Endodermal cell (in vitro differentiated cells): ENCODE measurements around the gene PDE3A. TPM values are rescaled to one million over a fixed set of nuclear protein-coding genes. Genes with fewer than 3 reads are reported as not detected.

Experiments used
- DNase-seq: peaks from one replicate; pipeline ENCODE4 v3.0.0-alpha.2; 2017
- H3K27ac ChIP-seq: 2 replicates; pipeline ENCODE4 v1.5.1; 2013; ENCODE audit warnings: mild to moderate bottlenecking, low read depth, low read length, moderate library complexity
- H3K27me3 ChIP-seq: 2 replicates; pipeline ENCODE4 v1.6.1; 2013; ENCODE audit warnings: mild to moderate bottlenecking, low read length, moderate library complexity; ENCODE audit not compliant: insufficient read depth, control insufficient read depth, poor library complexity, severe bottlenecking
- H3K36me3 ChIP-seq: 2 replicates; pipeline ENCODE4 v1.7.0; 2013; ENCODE audit warnings: mild to moderate bottlenecking, low read length, moderate library complexity; ENCODE audit not compliant: control insufficient read depth, insufficient read depth
- H3K4me1 ChIP-seq: one replicate; pipeline ENCODE4 v1.7.0; 2013; ENCODE audit warnings: low read length; ENCODE audit not compliant: control insufficient read depth, insufficient read depth
- H3K4me3 ChIP-seq: 2 replicates; pipeline ENCODE4 v1.5.1; 2013; ENCODE audit warnings: mild to moderate bottlenecking, low read length, moderate library complexity
- H3K9ac ChIP-seq: 2 replicates; pipeline ENCODE4 v1.6.1; 2013; ENCODE audit warnings: mild to moderate bottlenecking, low read length, moderate library complexity; ENCODE audit not compliant: poor library complexity, severe bottlenecking; ENCODE audit errors: extremely low read depth
- H3K9me3 ChIP-seq: 2 replicates; pipeline ENCODE4 v1.6.1; 2013; ENCODE audit warnings: mild to moderate bottlenecking, low read length, moderate library complexity; ENCODE audit not compliant: control insufficient read depth
- H3K27ac Mint-ChIP-seq: 2 replicates; pipeline ENCODE4 v1.8.0; 2020; ENCODE audit warnings: mixed read lengths
- H3K27me3 Mint-ChIP-seq: 2 replicates; pipeline ENCODE4 v1.8.0; 2021; ENCODE audit warnings: mild to moderate bottlenecking, mixed read lengths; ENCODE audit not compliant: insufficient read depth
- H3K36me3 Mint-ChIP-seq: 2 replicates; pipeline ENCODE4 v1.8.0; 2020; ENCODE audit warnings: low read depth, mixed read lengths
- H3K4me1 Mint-ChIP-seq: 2 replicates; pipeline ENCODE4 v1.8.0; 2020; ENCODE audit warnings: mixed read lengths
- H3K4me3 Mint-ChIP-seq: 2 replicates; pipeline ENCODE4 v1.8.0; 2020; ENCODE audit warnings: mild to moderate bottlenecking, moderate library complexity, mixed read lengths
- H3K9me3 Mint-ChIP-seq: 2 replicates; pipeline ENCODE4 v1.8.0; 2020; ENCODE audit warnings: mild to moderate bottlenecking, mixed read lengths
- CTCF ChIP-seq: fragments of 200-600 bp; sonication (generic); conservative IDR thresholded peaks from 2 replicates; pipeline ENCODE4 v1.5.0; 2021; ENCODE audit warnings: antibody characterized with exemption, mild to moderate bottlenecking
- WGBS, 2 experiments: methylation state at CpG; one replicate each; pipeline versions ENCODE4 v1.1.5 to v1.1.7; 2013; ENCODE audit warnings: missing lambda C conversion rate in 2 of 2, mixed read lengths in 1 of 2; ENCODE audit not compliant: insufficient coverage in 1 of 2, insufficient read length in 1 of 2; 5-methylcytosine and 5-hydroxymethylcytosine counted together
- total RNA-seq, 2 donors: library from RNA; stranded (reverse); fragmentation: NEBNext Ultra II Directional in 1 of 2; extraction: Animal tissue kit (Norgen Biotek cat#: 25700) in 1 of 2; gene quantifications; 2 replicates in 1 of 2; 3 replicates in 1 of 2; pipeline ENCODE4 v1.2.1, GENCODE V29; 2021

Gene PDE3A
- total RNA-seq, 2 donors from 2014 or later = 0.62 to 1.8 TPM

- no peak for DNase-seq
- Mint-ChIP-seq H3K9me3 (no peaks in the 10 kb centered on the region), H3K4me1 (peaks cover 29% of the 10 kb centered on the region), H3K27me3 (no peaks in the 10 kb centered on the region), H3K27ac (no peak overlapping the region), H3K36me3 (no peaks in the 10 kb centered on the region), H3K4me3 (no peak overlapping the region)
- 70 to 74% methylated on average over 3 of the region's 3 CpGs for WGBS, 2 experiments
- no peak overlapping the region for H3K4me3 ChIP-seq
- TF ChIP-seq CTCF = no peak
- no peak overlapping the region for H3K9ac ChIP-seq
- no peaks in the 10 kb centered on the region for H3K27me3 ChIP-seq
- H3K27ac ChIP-seq = peak overlapping the region; percentile 65
- H3K9me3 ChIP-seq = no peaks in the 10 kb centered on the region
- H3K36me3 ChIP-seq = no peaks in the 10 kb centered on the region
- peaks cover 7% of the 10 kb centered on the region for H3K4me1 ChIP-seq
Measured at GRCh38 chr12:20588042-20588441, 219.7 kb downstream of the PDE3A start.

GRCh38 chr12:20590570-20590969 is 222.2 kb downstream of the PDE3A start:
- Mint-ChIP-seq H3K27me3 (no peaks in the 10 kb centered on the region), H3K36me3 (no peaks in the 10 kb centered on the region), H3K4me3 (no peak overlapping the region), H3K27ac (no peak overlapping the region), H3K4me1 (peaks cover 37% of the 10 kb centered on the region), H3K9me3 (no peaks in the 10 kb centered on the region)
- Histone ChIP-seq H3K27me3 (no peaks in the 10 kb centered on the region), H3K36me3 (no peaks in the 10 kb centered on the region), H3K4me1 (peaks cover 7% of the 10 kb centered on the region), H3K9ac (no peak overlapping the region), H3K9me3 (no peaks in the 10 kb centered on the region), H3K4me3 (no peak overlapping the region), H3K27ac (no peak overlapping the region)
- no peak for DNase-seq
- TF ChIP-seq CTCF = no peak
- 92 to 100% methylated on average over 1 to 3 of the region's 3 CpGs for WGBS, 2 experiments

- H3K27ac ChIP-seq = no peak overlapping the region
- peaks cover 6% of the 10 kb centered on the region for H3K4me1 ChIP-seq
- no peak for TF ChIP-seq CTCF
- 75 to 80% methylated on average over 2 of the region's 2 CpGs for WGBS, 2 experiments
- no peak overlapping the region for H3K4me3 Mint-ChIP-seq
- no peaks in the 10 kb centered on the region for H3K36me3 ChIP-seq
- no peaks in the 10 kb centered on the region for H3K27me3 Mint-ChIP-seq
- H3K36me3 Mint-ChIP-seq = no peaks in the 10 kb centered on the region
- H3K9ac ChIP-seq = no peak overlapping the region
- H3K9me3 ChIP-seq = no peaks in the 10 kb centered on the region
- no peaks in the 10 kb centered on the region for H3K9me3 Mint-ChIP-seq
- DNase-seq = no peak
- H3K27ac Mint-ChIP-seq = peak overlapping the region; percentile 1
- no peak overlapping the region for H3K4me3 ChIP-seq
- no peaks in the 10 kb centered on the region for H3K27me3 ChIP-seq
- H3K4me1 Mint-ChIP-seq = peaks cover 35% of the 10 kb centered on the region
Measured at GRCh38 chr12:20592556-20592955, 224.2 kb downstream of the PDE3A start.
